Measurements from ENCODE around the gene UTF1.
"Not testable (repeated sequence)": the region's sequence is repeated elsewhere in the genome, so short reads cannot be mapped to it uniquely, and the experiment has no call there.

UTF1 gene

GRCh38 chr10:133216776-133217175, 13.2 kb upstream of the UTF1 start:
- no peak overlapping the region for H3K4me3 ChIP-seq (ENCODE audit: low read depth, low read length)
- DNase-seq (ENCODE audit: low read depth), result no peak
- in situ Hi-C loops (cut with HindIII; ENCODE audit: low sequenced_read_pairs), result no loop called here
- no peak for TF ChIP-seq CTCF (IDR thresholded peaks at IDR 0.05; ENCODE audit: low read depth, low read length, missing control alignments)

- in situ Hi-C loops (cut with HindIII; ENCODE audit: low sequenced_read_pairs), result no loop called here
- H3K4me3 ChIP-seq (ENCODE audit: low read depth, low read length), result no peak overlapping the region
Observed at GRCh38 chr10:133217800-133218589, 12.0 kb upstream of the UTF1 start.

DNA sequence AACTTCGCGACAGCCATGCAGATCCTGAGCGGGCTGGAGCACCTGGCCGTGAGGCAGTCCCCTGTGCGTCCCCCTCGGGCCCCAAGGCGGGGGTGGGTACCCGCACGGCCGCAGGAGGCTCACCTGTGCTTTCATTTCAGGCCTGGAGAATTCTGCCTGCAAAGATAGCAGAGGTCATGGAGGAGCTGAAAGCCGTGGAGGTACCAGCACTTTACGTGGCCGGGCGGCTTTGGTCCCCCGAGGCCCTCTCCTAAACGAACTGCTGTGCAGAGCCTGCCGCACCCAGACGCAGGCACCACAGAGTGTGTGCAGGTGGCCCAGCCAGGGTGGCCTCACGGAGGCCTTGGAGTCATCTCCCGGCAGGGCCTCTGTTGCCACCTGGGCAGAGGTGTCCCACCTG, 11.1 kb upstream of the UTF1 start:
- H3K4me3 ChIP-seq (ENCODE audit: low read depth, low read length), result no peak overlapping the region
- in situ Hi-C loops (cut with HindIII; ENCODE audit: low sequenced_read_pairs), result no loop called here
- no peak for TF ChIP-seq CTCF (IDR thresholded peaks at IDR 0.05; ENCODE audit: low read depth, low read length, missing control alignments)
- no peak for DNase-seq (ENCODE audit: low read depth)

More at GRCh38 chr10:133217800-133218589, 12.0 kb upstream of the UTF1 start:
- DNase-seq (ENCODE audit: low read depth), result no peak
- no peak for TF ChIP-seq CTCF (IDR thresholded peaks at IDR 0.05; ENCODE audit: low read depth, low read length, missing control alignments)

- DNase-seq (ENCODE audit: low read depth), result no peak
- no peak for TF ChIP-seq CTCF (IDR thresholded peaks at IDR 0.05; ENCODE audit: low read depth, low read length, missing control alignments)
- in situ Hi-C loops (cut with HindIII; ENCODE audit: low sequenced_read_pairs), result no loop called here
- no peak overlapping the region for H3K4me3 ChIP-seq (ENCODE audit: low read depth, low read length)
Observed at GRCh38 chr10:133219782-133220181, 10.2 kb upstream of the UTF1 start.

DNA sequence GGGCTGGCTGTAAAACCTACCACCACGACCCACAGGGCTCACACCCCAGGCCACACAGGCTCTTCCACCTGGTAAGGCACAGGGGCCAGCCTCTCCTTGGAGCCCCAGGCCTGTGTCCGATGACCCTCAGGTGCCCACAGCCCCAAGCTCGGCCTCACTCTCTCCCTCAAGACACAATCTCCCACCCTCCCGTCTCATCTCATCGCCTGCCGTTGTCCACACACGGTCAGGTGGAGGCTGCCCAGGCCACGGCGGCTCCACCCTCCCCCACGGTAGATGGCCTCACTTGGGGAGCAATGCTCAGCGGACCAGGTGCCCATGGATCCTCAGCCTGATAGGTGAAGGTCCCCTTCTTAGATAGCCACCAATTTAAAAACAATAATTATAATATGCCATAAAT, 8.7 kb upstream of the UTF1 start:
- no peak overlapping the region for H3K4me3 ChIP-seq (ENCODE audit: low read depth, low read length)
- DNase-seq (ENCODE audit: low read depth), result no peak
- in situ Hi-C loops (cut with HindIII; ENCODE audit: low sequenced_read_pairs), result no loop called here
- no peak for TF ChIP-seq CTCF (IDR thresholded peaks at IDR 0.05; ENCODE audit: low read depth, low read length, missing control alignments)

DNA sequence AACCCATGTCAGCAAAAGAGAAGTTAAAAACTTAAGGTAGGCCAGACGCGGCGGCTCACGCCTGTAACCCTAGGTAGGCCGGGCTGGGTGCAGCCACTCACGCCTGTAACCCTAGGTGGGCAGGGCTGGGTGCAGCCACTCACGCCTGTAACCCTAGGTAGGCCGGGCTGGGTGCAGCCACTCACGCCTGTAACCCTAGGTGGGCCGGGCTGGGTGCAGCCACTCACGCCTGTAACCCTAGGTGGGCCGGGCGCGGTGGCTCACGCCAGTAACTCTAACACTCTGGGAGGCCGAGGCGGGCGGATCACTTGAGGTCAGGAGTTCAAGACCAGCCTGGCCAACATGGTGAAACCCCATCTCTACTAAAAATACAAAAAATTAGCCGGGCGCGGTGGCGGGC, 8.3 kb upstream of the UTF1 start:
- H3K4me3 ChIP-seq (ENCODE audit: low read depth, low read length); DNase-seq (ENCODE audit: low read depth); in situ Hi-C loops (cut with HindIII; ENCODE audit: low sequenced_read_pairs): not testable (repeated sequence)

GRCh38 chr10:133224076-133224475, 5.9 kb upstream of the UTF1 start:
- DNase-seq (ENCODE audit: low read depth), result no peak
- no peak for TF ChIP-seq CTCF (IDR thresholded peaks at IDR 0.05; ENCODE audit: low read depth, low read length, missing control alignments)

More at GRCh38 chr10:133224076-133224475, 5.9 kb upstream of the UTF1 start:
- no peak overlapping the region for H3K4me3 ChIP-seq (ENCODE audit: low read depth, low read length)
- in situ Hi-C loops (cut with HindIII; ENCODE audit: low sequenced_read_pairs), result no loop called here

All from astrocyte of the cerebellum (primary cell).